Prostate gland (tissue), 2 donors: ENCODE results near the gene CNDP1.

Experiments used
- POLR2A ChIP-seq: fragments of 450-650 bp; IDR thresholded peaks from one replicate; pipeline ENCODE4 v1.6.1; 2016; ENCODE audit warnings: antibody characterized with exemption, mild to moderate bottlenecking
- POLR2AphosphoS5 ChIP-seq: sonication (generic); formaldehyde crosslinking; IDR thresholded peaks from one replicate; pipeline ENCODE4 v1.6.1; 2017; ENCODE audit warnings: antibody characterized with exemption
- TF ChIP-seq, protein P1 (sequence below), 4 experiments: fragments of 200-600 bp in 2 of 4; fragments of 450-650 bp in 2 of 4; sonication (generic) in 2 of 4; IDR thresholded peaks; 1 replicate in 3 of 4; 2 replicates in 1 of 4; pipeline ENCODE4 v1.5.1; 2016 to 2019; ENCODE audit warnings: antibody characterized with exemption in 4 of 4, mild to moderate bottlenecking in 2 of 4, moderate library complexity in 2 of 4

DNA sequence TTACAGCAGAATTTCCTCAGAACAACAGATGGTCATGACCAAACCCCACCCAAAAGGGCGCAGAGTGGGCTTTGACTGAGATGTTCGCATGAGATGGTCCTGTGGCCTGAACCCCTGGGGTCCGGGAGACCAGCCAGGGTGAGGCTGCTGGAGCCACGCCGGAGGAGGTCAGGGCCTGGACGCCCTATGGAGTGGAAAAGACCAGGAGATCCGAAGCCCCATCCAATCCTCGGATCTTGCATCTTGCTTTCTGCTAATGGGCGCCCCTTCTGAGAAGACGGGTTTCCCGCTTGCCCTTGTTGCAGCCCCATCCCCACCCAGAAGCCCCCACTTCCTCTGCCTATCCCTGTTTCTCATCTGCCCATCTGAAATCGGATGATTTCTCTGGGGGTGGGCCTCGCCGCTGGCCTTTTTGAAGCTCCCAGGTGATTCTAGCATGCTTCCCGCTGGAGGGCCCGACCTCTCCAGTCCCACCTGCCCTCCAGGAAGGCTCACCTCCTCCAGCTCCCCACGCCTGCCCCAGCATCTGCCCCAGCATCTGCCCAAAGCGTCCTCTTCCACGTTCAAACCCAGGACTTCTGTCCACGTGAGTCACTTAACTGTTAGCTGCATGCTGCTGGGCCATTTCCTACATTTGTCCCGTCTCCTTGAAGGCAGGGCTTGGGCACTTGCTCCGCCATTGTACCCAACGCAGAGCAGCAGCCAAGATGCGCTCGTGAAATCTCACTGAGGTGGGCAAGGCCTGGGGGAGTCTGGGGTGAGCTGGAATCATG, 4.3 kb upstream of the CNDP1 start:
- no peak for TF ChIP-seq POLR2AphosphoS5
- TF ChIP-seq, protein P1, sequence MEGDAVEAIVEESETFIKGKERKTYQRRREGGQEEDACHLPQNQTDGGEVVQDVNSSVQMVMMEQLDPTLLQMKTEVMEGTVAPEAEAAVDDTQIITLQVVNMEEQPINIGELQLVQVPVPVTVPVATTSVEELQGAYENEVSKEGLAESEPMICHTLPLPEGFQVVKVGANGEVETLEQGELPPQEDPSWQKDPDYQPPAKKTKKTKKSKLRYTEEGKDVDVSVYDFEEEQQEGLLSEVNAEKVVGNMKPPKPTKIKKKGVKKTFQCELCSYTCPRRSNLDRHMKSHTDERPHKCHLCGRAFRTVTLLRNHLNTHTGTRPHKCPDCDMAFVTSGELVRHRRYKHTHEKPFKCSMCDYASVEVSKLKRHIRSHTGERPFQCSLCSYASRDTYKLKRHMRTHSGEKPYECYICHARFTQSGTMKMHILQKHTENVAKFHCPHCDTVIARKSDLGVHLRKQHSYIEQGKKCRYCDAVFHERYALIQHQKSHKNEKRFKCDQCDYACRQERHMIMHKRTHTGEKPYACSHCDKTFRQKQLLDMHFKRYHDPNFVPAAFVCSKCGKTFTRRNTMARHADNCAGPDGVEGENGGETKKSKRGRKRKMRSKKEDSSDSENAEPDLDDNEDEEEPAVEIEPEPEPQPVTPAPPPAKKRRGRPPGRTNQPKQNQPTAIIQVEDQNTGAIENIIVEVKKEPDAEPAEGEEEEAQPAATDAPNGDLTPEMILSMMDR (IDR thresholded peaks at IDR 0.05), result no peak
- no peak for TF ChIP-seq POLR2A
